Activated CD8-positive, alpha-beta memory T cell treated with anti-CD3 and anti-CD28 coated beads, Interleukin-2, amount 10 ng/mL, durations not matched to agents 7 days and 5 days (primary cell): ENCODE measurements around the gene DUOX2. TPM values are rescaled to one million over a fixed set of nuclear protein-coding genes. Genes with fewer than 3 reads are reported as not detected.
"Not testable (repeated sequence)": the region's sequence is repeated elsewhere in the genome, so short reads cannot be mapped to it uniquely, and the experiment has no call there.

Experiments
- ATAC-seq: fragments of 150-1000 bp; cut with Tn5 transposase; one replicate; pipeline ENCODE4 v1.10.0; 2021; ENCODE audit warnings: moderate library complexity
- CTCF ChIA-PET: fragments of 350-600 bp; sonication (Branson Sonifier 250); formaldehyde crosslinking; loops from one replicate; lab custom pipeline; 2021; ENCODE audit warnings: antibody characterized with exemption; lab: Charles Lee
- DNase-seq: peaks from one replicate; pipeline ENCODE4 v3.0.0-alpha.2; 2020
- H3K27ac Mint-ChIP-seq: one replicate; pipeline ENCODE4 v1.8.0; 2021; ENCODE audit warnings: mild to moderate bottlenecking, mixed read lengths
- H3K27me3 Mint-ChIP-seq: one replicate; pipeline ENCODE4 v1.8.0; 2021; ENCODE audit warnings: mixed read lengths
- H3K36me3 Mint-ChIP-seq: one replicate; pipeline ENCODE4 v1.8.0; 2021; ENCODE audit warnings: mild to moderate bottlenecking, mixed read lengths
- H3K4me1 Mint-ChIP-seq: one replicate; pipeline ENCODE4 v1.8.0; 2021; ENCODE audit warnings: mixed read lengths
- H3K4me3 Mint-ChIP-seq: one replicate; pipeline ENCODE4 v1.8.0; 2021; ENCODE audit warnings: mild to moderate bottlenecking, moderate library complexity, mixed read lengths
- H3K9me3 Mint-ChIP-seq: one replicate; pipeline ENCODE4 v1.8.0; 2022; ENCODE audit warnings: low read depth, mixed read lengths
- total RNA-seq, 2 experiments: library from RNA; stranded (reverse); gene quantifications; one replicate each; pipeline ENCODE4 v1.2.3, GENCODE V29; 2021

Gene DUOX2
- total RNA-seq, 2 experiments from 2014 or later, result not detected

DNA sequence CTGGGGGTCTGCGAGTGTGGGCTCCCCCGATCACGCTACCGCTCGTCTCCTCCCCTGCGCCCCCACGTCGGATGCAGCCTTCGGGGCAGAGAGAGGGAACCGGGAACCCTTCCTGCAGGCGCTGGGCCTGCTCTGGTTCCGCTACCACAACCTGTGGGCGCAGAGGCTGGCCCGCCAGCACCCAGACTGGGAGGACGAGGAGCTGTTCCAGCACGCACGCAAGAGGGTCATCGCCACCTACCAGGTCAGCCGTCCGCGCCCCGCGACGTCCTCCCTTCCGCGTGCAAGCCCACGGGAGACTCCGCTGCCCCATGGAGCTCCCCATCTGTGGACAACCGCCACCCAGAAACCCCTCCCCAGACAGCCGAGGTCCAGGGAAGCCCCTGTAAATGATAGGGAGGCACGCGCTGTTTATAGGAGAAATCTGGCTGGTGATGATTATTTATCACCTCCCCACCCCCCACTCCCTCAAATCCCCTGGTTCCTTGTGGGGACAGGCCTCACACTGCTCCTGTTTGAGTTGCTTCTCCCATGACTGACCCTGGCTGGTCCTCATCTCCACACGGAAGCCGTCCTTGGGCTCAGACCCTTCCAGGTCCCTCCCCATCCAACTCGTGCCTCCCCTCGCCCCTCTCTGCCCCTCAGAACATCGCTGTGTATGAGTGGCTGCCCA is 21.9 kb upstream of the DUOX2 start:
- ATAC-seq, DNase-seq, H3K4me3 Mint-ChIP-seq, H3K9me3 Mint-ChIP-seq, H3K36me3 Mint-ChIP-seq, H3K4me1 Mint-ChIP-seq, H3K27ac Mint-ChIP-seq: not testable (repeated sequence)
- CTCF ChIA-PET, result interaction anchor here (1.0 to 1.1 kb wide), 1 partner anchor 18 kb away, joined by 3 read pairs; no protein-coding TSS in a partner anchor
- peaks cover 46% of the 10 kb centered on the region for H3K27me3 Mint-ChIP-seq

DNA sequence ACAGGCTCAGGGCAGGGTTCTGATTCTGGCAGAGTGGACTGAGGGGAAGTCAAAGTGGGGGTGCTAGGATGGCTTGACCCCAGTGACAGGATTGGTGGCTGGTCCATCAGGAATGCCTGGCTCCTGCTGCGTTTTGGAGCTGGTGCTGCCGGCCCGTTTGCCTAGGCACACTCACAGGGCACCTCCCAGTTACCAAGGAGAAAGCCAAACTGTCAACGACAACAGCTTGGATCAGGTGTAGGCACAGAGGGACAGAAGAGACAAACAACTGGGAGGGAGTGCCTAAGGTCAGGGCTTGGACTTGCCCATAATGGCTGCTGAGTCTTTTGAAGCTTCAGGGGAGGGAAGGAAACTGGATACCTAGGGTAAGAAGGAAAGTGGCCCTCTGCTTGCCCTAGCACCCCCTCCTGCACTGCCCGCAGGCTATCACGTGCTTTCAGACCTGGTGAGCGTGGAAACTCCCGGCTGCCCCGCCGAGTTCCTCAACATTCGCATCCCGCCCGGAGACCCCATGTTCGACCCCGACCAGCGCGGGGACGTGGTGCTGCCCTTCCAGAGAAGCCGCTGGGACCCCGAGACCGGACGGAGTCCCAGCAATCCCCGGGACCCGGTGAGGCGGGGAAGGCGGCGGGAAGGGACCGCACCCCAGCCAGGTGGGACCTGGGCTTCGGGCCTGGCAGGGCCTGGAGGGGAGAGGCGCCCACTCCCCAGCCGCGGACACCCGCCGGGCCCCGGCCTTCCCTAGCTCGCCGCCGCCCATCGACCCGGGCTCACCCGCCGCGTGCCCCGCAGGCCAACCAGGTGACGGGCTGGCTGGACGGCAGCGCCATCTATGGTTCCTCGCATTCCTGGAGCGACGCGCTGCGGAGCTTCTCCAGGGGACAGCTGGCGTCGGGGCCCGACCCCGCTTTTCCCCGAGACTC is 21.0 kb upstream of the DUOX2 start:
- Mint-ChIP-seq H3K27ac (no peak overlapping the region), H3K4me3 (peak overlapping the region; percentile 27), H3K4me1 (peaks cover 7% of the 10 kb centered on the region), H3K36me3 (no peaks in the 10 kb centered on the region), H3K27me3 (peaks cover 54% of the 10 kb centered on the region), H3K9me3 (no peaks in the 10 kb centered on the region)
- no peak for DNase-seq
- CTCF ChIA-PET, result interaction anchor here (0.6 to 1.1 kb wide), 3 partner anchors 8 to 70 kb away, joined by 3 read pairs; no protein-coding TSS in a partner anchor
- ATAC-seq, result peak; percentile 61

DNA sequence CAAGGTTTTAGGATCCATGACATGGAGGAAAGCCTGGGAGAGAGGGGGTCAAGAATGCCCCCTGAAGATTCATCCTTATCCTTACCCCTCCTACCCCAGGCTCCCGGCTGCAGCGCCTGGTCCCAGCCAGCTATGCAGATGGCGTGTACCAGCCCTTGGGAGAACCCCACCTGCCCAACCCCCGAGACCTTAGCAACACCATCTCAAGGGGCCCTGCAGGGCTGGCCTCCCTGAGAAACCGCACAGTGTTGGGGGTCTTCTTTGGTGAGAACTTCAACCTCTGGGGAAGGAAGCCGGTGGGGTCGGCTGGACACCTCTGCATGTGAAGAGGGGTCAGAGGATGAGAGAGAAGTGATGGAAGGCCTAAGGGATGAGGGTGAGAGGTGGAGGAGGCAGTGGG is 20.1 kb upstream of the DUOX2 start:
- ATAC-seq, result no peak
- no peaks in the 10 kb centered on the region for H3K36me3 Mint-ChIP-seq
- H3K9me3 Mint-ChIP-seq, result no peaks in the 10 kb centered on the region
- no peak for DNase-seq
- no peak overlapping the region for H3K27ac Mint-ChIP-seq
- H3K27me3 Mint-ChIP-seq, result peaks cover 59% of the 10 kb centered on the region
- CTCF ChIA-PET, result interaction anchor here (1.0 to 2.1 kb wide), 3 partner anchors 10 to 71 kb away, joined by 3 to 17 read pairs (median 5); no protein-coding TSS in a partner anchor
- H3K4me1 Mint-ChIP-seq, result peaks cover 7% of the 10 kb centered on the region
- no peak overlapping the region for H3K4me3 Mint-ChIP-seq

DNA sequence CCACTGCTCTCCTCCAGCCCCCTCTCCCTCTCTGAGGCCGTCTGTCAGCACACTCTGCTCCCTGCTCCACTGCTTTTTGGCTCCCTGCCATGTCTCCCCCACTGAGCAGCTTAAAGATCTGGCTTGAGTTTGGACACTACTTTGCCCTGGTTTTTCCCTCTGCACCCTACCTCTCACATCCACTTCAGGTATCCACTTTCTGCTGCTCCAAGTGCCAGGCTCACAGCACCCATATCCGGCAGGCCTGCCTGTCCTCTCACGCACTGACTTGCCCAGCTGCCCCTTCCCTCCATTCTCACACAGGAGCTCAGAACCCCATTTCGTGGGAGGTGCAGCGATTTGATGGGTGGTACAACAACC is 19.6 kb upstream of the DUOX2 start:
- CTCF ChIA-PET, result interaction anchor here (1.3 to 2.1 kb wide), 2 partner anchors 9 to 15 kb away, joined by 5 to 17 read pairs; no protein-coding TSS in a partner anchor
- no peak overlapping the region for H3K4me3 Mint-ChIP-seq
- ATAC-seq, result no peak

DNA sequence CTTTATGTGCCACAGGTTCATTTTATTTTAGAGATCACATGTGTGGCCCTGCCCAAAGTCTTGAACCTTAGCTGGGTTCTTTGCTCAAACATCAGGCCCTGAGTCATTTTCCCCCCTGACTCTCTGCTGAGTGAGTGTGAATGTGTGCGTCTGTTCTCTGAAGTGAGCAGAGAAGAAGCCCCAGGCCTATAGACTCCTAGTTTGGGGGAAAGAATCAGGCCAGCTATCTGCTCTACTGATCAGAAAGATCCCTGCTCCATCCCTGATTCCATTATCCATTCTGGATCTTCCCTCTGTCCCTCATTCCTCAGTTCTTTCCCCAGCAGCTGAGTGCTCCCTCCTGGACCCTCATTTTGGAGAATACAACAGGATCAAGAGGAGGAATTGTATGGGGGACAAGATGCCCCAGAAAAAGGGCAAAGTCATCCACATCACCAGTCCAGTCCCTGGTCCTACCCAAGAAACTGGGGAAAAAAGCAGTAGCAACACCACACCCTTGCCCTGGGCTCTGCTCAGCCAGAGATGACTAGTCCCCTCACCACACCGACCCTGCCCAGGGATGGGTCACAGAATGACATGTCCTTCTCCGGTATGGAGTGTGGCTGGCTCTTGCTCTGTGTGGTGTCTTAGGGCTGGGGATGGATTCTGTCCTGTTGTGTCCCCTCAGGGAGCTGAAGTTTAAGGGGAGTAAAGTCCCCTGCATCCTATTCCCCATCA is 19.0 kb upstream of the DUOX2 start:
- Mint-ChIP-seq H3K27ac (no peak overlapping the region), H3K36me3 (no peaks in the 10 kb centered on the region), H3K4me1 (peaks cover 8% of the 10 kb centered on the region), H3K4me3 (no peak overlapping the region), H3K9me3 (no peaks in the 10 kb centered on the region), H3K27me3 (peaks cover 69% of the 10 kb centered on the region)
- ATAC-seq (no peak), DNase-seq (no peak)
- CTCF ChIA-PET, result interaction anchor here (1.0 to 2.1 kb wide), 4 partner anchors 9 to 32 kb away, joined by 3 to 17 read pairs (median 4); no protein-coding TSS in a partner anchor

More for the DNA sequence above, 19.6 kb upstream of the DUOX2 start:
- Mint-ChIP-seq H3K36me3 (no peaks in the 10 kb centered on the region), H3K27ac (no peak overlapping the region), H3K27me3 (peaks cover 64% of the 10 kb centered on the region), H3K4me1 (peaks cover 7% of the 10 kb centered on the region), H3K9me3 (no peaks in the 10 kb centered on the region)
- DNase-seq, result no peak

DNA sequence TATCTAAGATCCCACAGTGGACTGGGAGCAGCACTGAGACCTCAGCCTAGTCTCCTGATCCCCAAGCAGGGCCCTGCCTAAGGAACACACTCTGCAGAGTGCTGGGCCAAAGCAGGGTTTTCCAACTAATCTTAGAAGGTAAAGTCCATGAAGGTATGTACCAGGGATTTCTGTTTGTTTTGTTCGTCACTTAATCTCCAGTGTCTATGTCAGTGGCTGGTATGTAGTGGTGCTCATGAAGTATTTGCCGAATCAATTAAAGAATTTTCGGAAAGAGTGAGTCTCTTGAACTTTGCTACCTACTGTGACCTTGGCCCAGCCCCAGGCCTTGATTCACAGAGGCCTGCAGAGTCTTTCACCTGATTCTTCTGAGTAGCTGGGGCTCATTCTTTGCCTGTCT is 17.5 kb upstream of the DUOX2 start:
- no peak overlapping the region for H3K4me3 Mint-ChIP-seq
- H3K4me1 Mint-ChIP-seq, result peaks cover 8% of the 10 kb centered on the region
- CTCF ChIA-PET, result interaction anchor here (0.9 to 2.3 kb wide), 3 partner anchors 13 to 67 kb away, joined by 3 to 16 read pairs (median 3); partner anchors contain the start of gene DUOXA2
- H3K36me3 Mint-ChIP-seq, result no peaks in the 10 kb centered on the region
- ATAC-seq, result no peak
- H3K27me3 Mint-ChIP-seq, result peaks cover 75% of the 10 kb centered on the region
- no peaks in the 10 kb centered on the region for H3K9me3 Mint-ChIP-seq
- no peak for DNase-seq
- H3K27ac Mint-ChIP-seq, result no peak overlapping the region

DNA sequence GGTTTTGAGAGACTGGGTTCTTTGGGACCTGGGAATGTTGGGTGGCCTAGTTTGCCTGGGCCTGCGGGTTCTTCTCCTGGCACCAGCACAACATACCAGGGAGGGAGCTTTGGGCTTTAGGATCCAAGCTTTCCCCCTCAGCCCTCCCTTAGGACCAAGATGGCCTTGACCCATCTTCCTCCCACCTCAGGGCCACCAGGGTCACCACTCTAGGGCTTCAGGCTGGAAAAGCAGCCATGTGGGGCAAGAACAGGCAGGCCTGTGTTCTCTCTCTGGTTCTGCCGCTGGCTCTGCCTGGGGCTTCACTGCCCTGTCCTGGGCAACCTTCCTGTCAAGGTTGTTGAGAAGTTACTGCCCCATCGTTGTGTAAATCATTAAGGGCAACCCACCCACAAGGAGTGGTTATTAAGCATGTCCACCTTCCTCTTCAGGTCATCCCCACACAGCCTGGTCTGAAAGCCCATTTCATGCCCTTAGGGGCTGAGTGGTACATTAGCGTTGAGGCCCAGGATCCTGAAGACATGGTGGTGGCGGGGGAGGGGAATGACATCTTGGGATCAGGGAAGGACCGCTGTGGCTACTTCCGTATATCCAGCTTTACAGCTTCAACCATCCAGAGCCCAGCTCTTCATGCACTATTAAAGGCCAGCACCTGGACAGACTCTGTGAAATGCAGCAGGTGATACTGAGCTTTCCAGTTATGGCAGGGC is 16.5 kb upstream of the DUOX2 start:
- no peak for ATAC-seq
- H3K36me3 Mint-ChIP-seq, result no peaks in the 10 kb centered on the region
- H3K27me3 Mint-ChIP-seq, result peaks cover 80% of the 10 kb centered on the region
- H3K27ac Mint-ChIP-seq, result no peak overlapping the region
- H3K4me1 Mint-ChIP-seq, result peaks cover 6% of the 10 kb centered on the region
- CTCF ChIA-PET, result interaction anchor here (0.9 to 2.3 kb wide), 4 partner anchors 9 to 68 kb away, joined by 3 to 16 read pairs (median 3); partner anchors contain the start of gene DUOXA2
- DNase-seq, result no peak
- no peak overlapping the region for H3K4me3 Mint-ChIP-seq
- H3K9me3 Mint-ChIP-seq, result no peaks in the 10 kb centered on the region

DNA sequence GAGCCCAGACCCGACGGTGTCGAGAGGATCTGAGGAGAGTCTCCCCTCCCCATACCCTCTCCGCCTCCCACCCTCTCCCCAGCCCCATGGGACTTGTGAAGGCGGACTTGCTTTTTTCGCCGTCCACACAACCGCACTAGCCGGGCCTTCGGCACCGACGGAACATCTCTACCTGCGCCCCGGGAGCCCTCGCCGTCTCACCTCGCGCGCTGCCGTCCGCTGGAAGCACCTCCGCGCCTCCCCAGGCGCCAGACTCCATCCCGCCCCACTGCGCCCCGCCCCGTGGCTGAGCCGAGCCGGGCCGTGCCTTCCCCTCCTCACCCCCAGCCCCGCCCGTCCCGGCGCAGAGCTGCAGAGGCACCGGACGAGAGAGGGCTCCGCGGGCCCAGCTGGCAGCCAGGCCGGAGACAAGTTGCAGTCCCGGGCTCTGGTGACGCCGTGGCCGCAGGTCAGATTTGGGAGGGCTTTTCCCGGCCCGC is 15.7 kb upstream of the DUOX2 start, which contains the start of the genes DUOX1 and DUOXA1:
TSS of gene DUOX1 (plus strand) at position 344 of the 479 bp plus-strand sequence. CDS start 1,973 bp downstream, outside the sequence.
TSS of gene DUOXA1 (minus strand) at position 229 of the 479 bp plus-strand sequence. CDS start 6,865 bp downstream, outside the sequence.
- H3K9me3 Mint-ChIP-seq, result no peaks in the 10 kb centered on the region
- peaks cover 3% of the 10 kb centered on the region for H3K4me1 Mint-ChIP-seq
- CTCF ChIA-PET, result interaction anchor here (1.1 to 2.3 kb wide), 2 partner anchors 8 to 11 kb away, joined by 3 to 16 read pairs; no protein-coding TSS in a partner anchor
- H3K36me3 Mint-ChIP-seq, result no peaks in the 10 kb centered on the region
- H3K27ac Mint-ChIP-seq, result no peak within 1 kb of the TSS
- no peak for DNase-seq
- ATAC-seq, result peak; percentile 67
- no peak within 1 kb of the TSS for H3K4me3 Mint-ChIP-seq
- H3K27me3 Mint-ChIP-seq, result peaks cover 84% of the 10 kb centered on the region

DNA sequence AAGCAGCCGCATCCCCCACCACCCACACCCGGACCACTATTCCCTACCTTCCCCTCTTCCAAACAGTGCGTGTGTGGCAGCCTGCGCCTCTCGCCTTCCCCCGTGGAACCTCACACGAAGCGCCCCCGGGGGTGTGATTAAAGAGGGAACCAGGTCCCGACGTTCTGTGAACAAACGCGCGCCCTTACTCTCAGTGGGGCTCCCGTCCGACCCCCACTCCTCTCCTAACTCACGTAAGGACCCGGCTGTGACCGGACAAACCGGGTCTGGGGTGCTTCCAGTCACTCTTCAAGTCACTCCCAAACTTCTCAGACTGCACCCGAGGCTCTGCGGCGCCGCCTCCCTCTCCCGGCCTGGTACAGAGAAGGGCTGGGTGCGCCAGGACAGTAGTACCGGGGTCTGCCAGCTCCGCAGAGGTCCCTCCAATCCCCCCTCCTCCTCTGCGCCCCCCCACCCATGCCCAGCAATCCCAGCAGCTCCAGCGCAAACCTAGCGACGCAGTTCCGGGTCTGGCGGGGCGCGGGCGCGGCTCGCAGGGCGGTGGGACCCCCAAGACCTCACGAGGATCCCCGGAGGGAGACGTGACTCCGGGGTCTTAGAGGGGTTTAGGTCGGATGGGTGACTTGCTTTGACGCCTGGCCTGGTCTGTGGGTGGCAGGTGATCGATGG is 15.1 kb upstream of the DUOX2 start:
- ATAC-seq (no peak), DNase-seq (no peak)
- H3K36me3 Mint-ChIP-seq, result no peaks in the 10 kb centered on the region
- no peak overlapping the region for H3K4me3 Mint-ChIP-seq
- H3K27me3 Mint-ChIP-seq, result peaks cover 80% of the 10 kb centered on the region
- CTCF ChIA-PET, result interaction anchor here (1.6 to 2.3 kb wide), 2 partner anchors 11 kb away, joined by 5 to 16 read pairs; no protein-coding TSS in a partner anchor
- H3K27ac Mint-ChIP-seq, result no peak overlapping the region
- peaks cover 1% of the 10 kb centered on the region for H3K4me1 Mint-ChIP-seq
- no peaks in the 10 kb centered on the region for H3K9me3 Mint-ChIP-seq

DNA sequence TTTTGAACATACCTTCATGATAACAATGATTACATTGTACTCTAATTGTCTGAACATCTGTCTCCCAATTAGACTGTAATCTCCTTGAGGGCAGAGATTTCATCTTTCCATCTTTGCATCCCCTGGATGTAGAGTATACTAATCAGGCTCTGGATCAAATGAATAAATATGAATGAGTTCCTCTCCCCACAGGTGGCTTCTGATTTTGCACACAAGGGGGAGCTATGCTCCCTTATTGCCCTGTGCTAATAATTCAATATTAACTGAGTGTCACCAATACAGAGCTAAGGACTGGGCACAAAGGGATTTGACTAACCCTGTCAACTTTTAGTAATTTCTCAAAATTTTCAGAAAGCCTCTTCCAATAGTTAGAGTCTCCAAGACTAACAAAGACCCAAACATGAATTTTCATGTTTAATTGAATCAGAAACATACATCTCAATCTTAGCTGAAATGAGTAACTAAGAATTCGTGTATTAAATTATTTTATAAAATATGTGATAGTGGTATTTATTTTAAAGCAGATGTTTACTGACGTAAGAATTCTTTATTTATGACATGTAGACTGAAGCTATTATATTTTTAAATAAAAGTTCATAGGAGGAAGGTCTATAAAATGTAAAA is 12.7 kb upstream of the DUOX2 start:
- no peak overlapping the region for H3K27ac Mint-ChIP-seq
- peak; percentile 53 for ATAC-seq
- no peaks in the 10 kb centered on the region for H3K9me3 Mint-ChIP-seq
- DNase-seq, result no peak
- H3K4me1 Mint-ChIP-seq, result peaks cover 1% of the 10 kb centered on the region
- peaks cover 74% of the 10 kb centered on the region for H3K27me3 Mint-ChIP-seq
- no peak overlapping the region for H3K4me3 Mint-ChIP-seq
- CTCF ChIA-PET, result interaction anchor here (0.7 to 1.3 kb wide), 8 partner anchors 8 to 273 kb away, joined by 3 to 25 read pairs (median 4); no protein-coding TSS in a partner anchor
- no peaks in the 10 kb centered on the region for H3K36me3 Mint-ChIP-seq

DNA sequence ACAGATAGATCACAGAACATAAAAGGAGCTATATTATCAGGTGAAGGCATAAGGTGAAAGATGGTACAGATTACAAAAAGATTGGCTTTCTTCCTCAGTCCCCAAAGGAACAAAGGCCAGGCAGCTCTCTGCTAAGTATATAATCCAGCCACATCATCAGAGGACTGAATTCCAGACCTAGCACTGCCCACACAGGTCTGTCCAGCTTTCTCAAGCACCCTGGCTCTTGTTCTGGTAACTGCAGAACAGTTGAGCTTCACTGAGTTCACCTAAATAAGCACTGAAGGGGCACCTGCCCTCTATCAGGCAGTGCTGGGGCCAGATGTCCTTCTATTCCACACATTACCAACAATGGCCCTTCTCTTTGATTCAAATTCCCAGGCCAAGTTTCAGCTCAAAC is 9.4 kb upstream of the DUOX2 start:
- peaks cover 58% of the 10 kb centered on the region for H3K27me3 Mint-ChIP-seq
- peaks cover under 1% of the 10 kb centered on the region for H3K4me1 Mint-ChIP-seq
- ATAC-seq (no peak), DNase-seq (no peak)
- no peaks in the 10 kb centered on the region for H3K9me3 Mint-ChIP-seq
- no peak overlapping the region for H3K4me3 Mint-ChIP-seq
- H3K27ac Mint-ChIP-seq, result no peak overlapping the region
- CTCF ChIA-PET, result interaction anchor here (1.1 to 1.7 kb wide), 3 partner anchors 10 to 156 kb away, joined by 3 to 5 read pairs (median 4); no protein-coding TSS in a partner anchor
- no peaks in the 10 kb centered on the region for H3K36me3 Mint-ChIP-seq
